Pancreas (tissue), 10 donors: ENCODE measurements around the gene FARP1. TPM values are rescaled to one million over a fixed set of nuclear protein-coding genes. Genes with fewer than 3 reads are reported as not detected.

Source experiments
- ATAC-seq, 4 donors: fragments of 200-7000 bp; cut with Tn5 transposase; one replicate each; pipeline versions ENCODE4 v1.8.0 to v1.9.1; 2020; ENCODE audit warnings: mild to moderate bottlenecking in 4 of 4, moderate library complexity in 4 of 4
- DNase-seq, 6 donors: peaks; one replicate each; pipeline ENCODE4 v3.0.0-alpha.2; 2020
- FAIRE-seq: peaks from 2 replicates; lab custom pipeline; 2012; peaks lifted over from hg19 to GRCh38; lab: Jason Lieb, UNC
- H3K27ac ChIP-seq, 4 donors: fragments of 200-600 bp; sonication (generic); 1 replicate in 3 of 4; 2 replicates in 1 of 4; pipeline versions ENCODE4 v1.5.0 to v1.8.0; 2020
- H3K27me3 ChIP-seq, 4 donors: fragments of 200-600 bp; one replicate each; pipeline ENCODE4 v1.8.0; 2021
- H3K36me3 ChIP-seq, 3 donors: fragments of 200-600 bp; sonication (generic) in 1 of 3; one replicate each; pipeline versions ENCODE4 v1.5.0 to v1.8.0; 2020 to 2021
- H3K4me1 ChIP-seq, 3 donors: fragments of 200-600 bp; one replicate each; pipeline ENCODE4 v1.8.0; 2021
- H3K4me3 ChIP-seq, 4 donors: fragments of 200-600 bp; sonication (generic) in 2 of 4; one replicate each; pipeline versions ENCODE4 v1.5.0 to v1.8.0; 2020 to 2021
- H3K9me3 ChIP-seq, 4 donors: fragments of 200-600 bp; one replicate each; pipeline ENCODE4 v1.8.0; 2021
- CTCF ChIP-seq, 4 donors: fragments of 200-600 bp; sonication (generic) in 3 of 4; IDR thresholded peaks; one replicate each; pipeline versions ENCODE4 v1.5.0 to v1.8.0; 2021; ENCODE audit warnings: antibody characterized with exemption in 4 of 4
- WGBS, 2 donors: extraction: QIAGEN DNeasy Blood & Tissue Kit; methylation state at CpG; one replicate each; pipeline ENCODE4 v1.1.7; 2013; 5-methylcytosine and 5-hydroxymethylcytosine counted together
- intact Hi-C, 3 donors: fragments of 100-400 bp; cut with DNase I; formaldehyde crosslinking; loops; one replicate each; pipeline versions ENCODE4 v1.11.1 to v1.14.2; 2022
- polyA plus RNA-seq, 2 donors: library from polyadenylated mRNA; stranded (reverse); fragments of 200-250 nt; gene quantifications; one replicate each; pipeline ENCODE4 v1.2.3, GENCODE V29; 2013
- total RNA-seq, 6 donors: library from RNA; stranded (reverse); fragmentation: NEBNext Ultra II Directional in 4 of 6; extraction: Animal tissue kit (Norgen Biotek cat#: 25700) in 4 of 6; gene quantifications; one replicate each; pipeline versions ENCODE4 v1.2.1 to v1.2.4, GENCODE V29; 2021 to 2023
- donor health status: healthy with polysubstance abuse.
- donor health status: DM: no; HTN: no; CAD: no; lungs with moderate emphysema.
- donor health status: DM: no; HTN: no; CAD: no.
- donor health status: control.
- donor health status: control.
- donor health status: Bipolar disorder and iron deficiency.
- donor health status: DM: yes; HTN: yes; CAD: no.
- donor health status: DM: no; HTN: no; CAD: no.
- donor health status: DM: no; HTN: no; CAD: no.
- donor health status: DM: yes; HTN: yes; CAD: no.

The FARP1 gene
- total and polyA plus RNA-seq, 8 donors: 30.8 to 95.1 (median 56.0) TPM

- no peak overlapping the region for H3K4me3 ChIP-seq
- TF ChIP-seq CTCF (IDR thresholded peaks at IDR 0.05): no peak
- 93 to 96% methylated on average over 10 of the region's 10 CpGs for WGBS, 2 donors
- no peaks in the 10 kb centered on the region for H3K36me3 ChIP-seq
- ATAC-seq: no peak
- no peaks in the 10 kb centered on the region for H3K9me3 ChIP-seq
- intact Hi-C loops: no loop called here
- peaks cover 0 to 6% (median 0%) of the 10 kb centered on the region in 3 donors for H3K4me1 ChIP-seq
- H3K27ac ChIP-seq: no peak overlapping the region
- H3K27me3 ChIP-seq: no peaks in the 10 kb centered on the region
- DNase-seq: no peak
- FAIRE-seq: no peak
These were observed 204.2 kb downstream of the FARP1 start for GRCh38 chr13:98346904-98347636.

GRCh38 chr13:98347756-98348155 is 204.9 kb downstream of the FARP1 start:
- DNase-seq (no peak), ATAC-seq (no peak), FAIRE-seq (no peak)
- no peak for TF ChIP-seq CTCF (IDR thresholded peaks at IDR 0.05)
- no peaks in the 10 kb centered on the region for H3K36me3 ChIP-seq
- H3K27me3 ChIP-seq: no peaks in the 10 kb centered on the region
- H3K4me1 ChIP-seq: peaks cover 0 to 6% (median 0%) of the 10 kb centered on the region in 3 donors
- intact Hi-C loops: no loop called here
- H3K4me3 ChIP-seq: no peak overlapping the region
- H3K27ac ChIP-seq: no peak overlapping the region
- 83 to 85% methylated on average over 1 of the region's 1 CpG for WGBS, 2 donors
- no peaks in the 10 kb centered on the region for H3K9me3 ChIP-seq

- no peak for FAIRE-seq
- Histone ChIP-seq H3K27ac (no peak overlapping the region), H3K36me3 (no peaks in the 10 kb centered on the region), H3K4me3 (no peak overlapping the region), H3K27me3 (no peaks in the 10 kb centered on the region), H3K4me1 (peaks cover 0 to 6% (median 0%) of the 10 kb centered on the region in 3 donors), H3K9me3 (no peaks in the 10 kb centered on the region)
- DNase-seq: no peak
- no peak for TF ChIP-seq CTCF (IDR thresholded peaks at IDR 0.05)
- 89 to 90% methylated on average over 16 of the region's 16 CpGs for WGBS, 2 donors
- no peak for ATAC-seq
- intact Hi-C loops: no loop called here
These were observed 205.7 kb downstream of the FARP1 start for GRCh38 chr13:98348466-98349200.

GRCh38 chr13:98349731-98350305 is 206.9 kb downstream of the FARP1 start:
- DNase-seq (peak in 1 of 6 donors; percentile 20), FAIRE-seq (no peak), ATAC-seq (peak in 3 of 4 donors; percentile 72 to 79 (median 78))
- H3K27me3 ChIP-seq: no peaks in the 10 kb centered on the region
- no peaks in the 10 kb centered on the region for H3K9me3 ChIP-seq
- WGBS, 2 donors: 68 to 72% methylated on average over 11 of the region's 11 CpGs
- no peak overlapping the region for H3K4me3 ChIP-seq
- intact Hi-C loops: no loop called here
- no peaks in the 10 kb centered on the region for H3K36me3 ChIP-seq
- peaks cover 0 to 6% (median 0%) of the 10 kb centered on the region in 3 donors for H3K4me1 ChIP-seq
- H3K27ac ChIP-seq: no peak overlapping the region
- no peak for TF ChIP-seq CTCF (IDR thresholded peaks at IDR 0.05)
